Urinary bladder (tissue), 4 donors: ENCODE results near the gene OBSL1. TPM values are rescaled to one million over a fixed set of nuclear protein-coding genes. Genes with fewer than 3 reads are reported as not detected.

ENCODE experiments used
- DNase-seq: peaks from one replicate; pipeline ENCODE4 v3.0.0-alpha.2; 2015; ENCODE audit errors: extremely low spot score
- H3K27ac ChIP-seq: one replicate; pipeline ENCODE4 v1.5.1; 2013; ENCODE audit warnings: low read depth, mild to moderate bottlenecking, moderate library complexity
- H3K36me3 ChIP-seq: one replicate; pipeline ENCODE4 v1.6.1; 2013; ENCODE audit warnings: mild to moderate bottlenecking, moderate library complexity; ENCODE audit not compliant: insufficient read depth
- H3K4me1 ChIP-seq: one replicate; pipeline ENCODE4 v1.6.1; 2013; ENCODE audit warnings: mild to moderate bottlenecking, moderate library complexity; ENCODE audit not compliant: insufficient read depth
- H3K4me3 ChIP-seq: one replicate; pipeline ENCODE4 v1.5.1; 2013; ENCODE audit warnings: low read depth, low read length
- WGBS: extraction: QIAGEN DNeasy Blood & Tissue Kit; methylation state at CpG from one replicate; pipeline ENCODE4 v1.1.7; 2013; 5-methylcytosine and 5-hydroxymethylcytosine counted together
- polyA plus RNA-seq: library from polyadenylated mRNA; stranded (reverse); fragments of 200-250 nt; gene quantifications from one replicate; pipeline ENCODE4 v1.2.3, GENCODE V29; 2013
- total RNA-seq: library from RNA; depleted of rRNA; stranded (reverse); fragments of >200 nt; gene quantifications from one replicate; pipeline ENCODE4 v1.2.3, GENCODE V29; 2014
- donor health status: healthy with polysubstance abuse.
- donor health status: healthy.

OBSL1 gene
- total and polyA plus RNA-seq, 2 donors, result 43.5 to 67.9 TPM

DNA sequence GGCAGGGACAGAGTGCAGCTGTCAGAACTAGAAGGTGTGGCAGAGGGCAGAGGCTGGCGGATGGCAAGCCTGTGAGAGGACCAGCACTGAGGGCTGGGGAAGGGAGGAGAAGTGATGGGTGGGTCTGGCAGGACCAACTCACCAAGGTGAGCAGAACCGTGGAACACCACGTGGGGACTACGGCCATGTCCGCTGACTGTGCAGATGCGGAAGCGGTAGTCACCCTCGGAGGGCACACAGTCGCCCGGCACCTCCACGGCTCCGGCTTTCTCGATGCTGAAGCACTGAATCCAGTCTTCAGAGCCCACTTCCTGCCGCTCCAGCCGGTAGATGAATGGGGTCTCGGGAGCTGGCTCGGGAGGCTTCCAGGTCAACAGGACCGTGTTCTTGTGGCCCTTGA lies 4.2 kb downstream of the OBSL1 start:
- WGBS, result 92% methylated on average over 18 of the region's 18 CpGs
- no peak overlapping the region for H3K27ac ChIP-seq
- no peaks in the 10 kb centered on the region for H3K4me1 ChIP-seq
- H3K36me3 ChIP-seq, result no peaks in the 10 kb centered on the region
- no peak overlapping the region for H3K4me3 ChIP-seq
- no peak for DNase-seq

- WGBS, result 92% methylated on average over 11 of the region's 11 CpGs
- Histone ChIP-seq H3K4me3 (no peak overlapping the region), H3K27ac (no peak overlapping the region), H3K4me1 (no peaks in the 10 kb centered on the region), H3K36me3 (no peaks in the 10 kb centered on the region)
- DNase-seq, result no peak
Observed at GRCh38 chr2:219566640-219567039, 4.7 kb downstream of the OBSL1 start.

DNA sequence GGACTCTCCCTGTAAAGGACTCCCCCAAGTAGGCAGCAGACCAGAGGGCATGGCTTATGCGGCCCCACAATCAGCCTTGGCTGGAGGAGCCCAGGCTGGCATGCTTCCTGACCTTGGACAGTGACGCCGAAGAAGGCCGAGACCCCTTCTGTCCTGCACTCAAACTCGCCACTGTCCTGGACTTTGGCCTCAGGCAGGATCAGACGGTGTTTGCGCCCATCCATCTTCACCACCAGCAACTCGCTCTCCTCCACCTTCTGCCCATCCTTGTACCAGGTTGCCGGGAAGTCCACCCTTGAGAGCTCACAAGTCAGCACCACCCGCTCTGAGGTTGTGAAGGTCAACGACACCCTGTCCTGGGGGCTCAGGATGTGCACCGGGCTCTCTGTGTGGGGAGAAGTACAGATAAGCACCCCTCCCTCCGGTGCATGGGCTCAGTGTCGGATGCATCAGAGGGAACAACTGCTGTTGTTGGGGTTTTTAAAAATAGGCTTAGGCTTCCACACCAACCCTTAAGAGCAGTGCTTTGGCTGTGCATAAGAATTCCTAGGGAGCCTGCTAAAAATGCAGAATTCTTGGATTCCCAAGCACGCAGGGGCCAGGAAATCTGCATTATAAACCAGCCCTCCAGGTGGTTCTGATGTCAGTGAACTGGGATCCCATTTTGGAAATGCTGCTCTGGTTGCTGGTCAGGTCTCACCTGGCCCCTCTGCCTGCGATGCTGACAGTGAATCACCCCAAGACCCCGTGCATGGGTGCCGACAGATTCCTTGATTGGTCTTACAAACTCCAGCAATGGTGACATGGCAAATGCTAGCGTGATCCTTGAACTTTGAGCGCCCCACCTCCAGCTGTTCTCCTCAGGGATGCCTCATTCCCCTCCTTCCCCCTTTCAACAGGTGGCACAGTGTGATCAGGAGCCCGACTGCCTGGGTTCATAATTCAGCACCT lies 5.9 kb downstream of the OBSL1 start:
- Histone ChIP-seq H3K4me1 (no peaks in the 10 kb centered on the region), H3K4me3 (no peak overlapping the region), H3K27ac (no peak overlapping the region), H3K36me3 (no peaks in the 10 kb centered on the region)
- DNase-seq, result no peak
- whole genome bisulfite sequencing, result 82% methylated on average over 21 of the region's 21 CpGs

- WGBS, result 92% methylated on average over 20 of the region's 20 CpGs
- no peak overlapping the region for H3K4me3 ChIP-seq
- no peaks in the 10 kb centered on the region for H3K4me1 ChIP-seq
- DNase-seq, result no peak
- no peaks in the 10 kb centered on the region for H3K36me3 ChIP-seq
- H3K27ac ChIP-seq, result no peak overlapping the region
Observed at GRCh38 chr2:219563271-219563928, 7.9 kb downstream of the OBSL1 start.

GRCh38 chr2:219562049-219563020 lies 9.0 kb downstream of the OBSL1 start:
- Histone ChIP-seq H3K4me1 (no peaks in the 10 kb centered on the region), H3K4me3 (no peak overlapping the region), H3K36me3 (no peaks in the 10 kb centered on the region), H3K27ac (no peak overlapping the region)
- 83% methylated on average over 35 of the region's 35 CpGs for WGBS
- no peak for DNase-seq

- no peak overlapping the region for H3K4me3 ChIP-seq
- no peak for DNase-seq
- H3K36me3 ChIP-seq, result no peaks in the 10 kb centered on the region
Observed at GRCh38 chr2:219561179-219562048, 9.9 kb downstream of the OBSL1 start.

GRCh38 chr2:219560893-219561178 lies 10.5 kb downstream of the OBSL1 start:
- H3K36me3 ChIP-seq, result no peaks in the 10 kb centered on the region
- H3K27ac ChIP-seq, result no peak overlapping the region
- no peaks in the 10 kb centered on the region for H3K4me1 ChIP-seq
- 87% methylated on average over 3 of the region's 3 CpGs for WGBS
- H3K4me3 ChIP-seq, result no peak overlapping the region
- no peak for DNase-seq

More at GRCh38 chr2:219561179-219562048, 9.9 kb downstream of the OBSL1 start:
- Histone ChIP-seq H3K27ac (no peak overlapping the region), H3K4me1 (no peaks in the 10 kb centered on the region)
- WGBS, result 76% methylated on average over 24 of the region's 24 CpGs

GRCh38 chr2:219560037-219560892 lies 11.1 kb downstream of the OBSL1 start:
- Histone ChIP-seq H3K4me1 (no peaks in the 10 kb centered on the region), H3K36me3 (no peaks in the 10 kb centered on the region), H3K27ac (no peak overlapping the region), H3K4me3 (no peak overlapping the region)
- 32% methylated on average over 8 of the region's 8 CpGs for WGBS
- DNase-seq, result no peak

GRCh38 chr2:219559156-219559915 lies 12.0 kb downstream of the OBSL1 start:
- DNase-seq, result no peak
- H3K27ac ChIP-seq, result no peak overlapping the region
- no peaks in the 10 kb centered on the region for H3K4me1 ChIP-seq
- no peak overlapping the region for H3K4me3 ChIP-seq
- WGBS, result 94% methylated on average over 20 of the region's 20 CpGs
- no peaks in the 10 kb centered on the region for H3K36me3 ChIP-seq

GRCh38 chr2:219557791-219558785 lies 13.3 kb downstream of the OBSL1 start:
- H3K4me3 ChIP-seq, result no peak overlapping the region
- no peak for DNase-seq
- no peaks in the 10 kb centered on the region for H3K36me3 ChIP-seq
- WGBS, result 96% methylated on average over 25 of the region's 25 CpGs
- H3K27ac ChIP-seq, result no peak overlapping the region
- no peaks in the 10 kb centered on the region for H3K4me1 ChIP-seq

DNA sequence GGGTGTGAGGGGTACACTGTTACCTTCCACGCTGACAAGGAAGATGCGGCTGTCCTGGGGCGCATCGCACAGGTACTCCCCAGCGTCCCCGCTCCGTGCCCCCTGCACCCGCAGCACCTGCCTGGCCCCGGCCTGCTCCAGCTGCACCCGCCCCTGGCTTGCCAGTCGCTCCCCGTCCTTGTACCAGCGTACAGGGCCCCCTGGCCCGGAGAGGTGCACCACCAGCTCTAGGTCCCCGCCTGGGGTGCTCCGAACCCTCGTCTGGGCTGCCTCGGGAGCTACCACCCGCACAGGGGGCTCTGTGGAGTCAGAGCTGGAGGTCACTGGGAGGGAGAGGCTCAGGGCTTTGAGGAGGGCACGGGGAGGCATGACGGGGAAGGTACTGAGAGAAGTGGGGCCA lies 14.0 kb downstream of the OBSL1 start:
- no peak for DNase-seq
- Histone ChIP-seq H3K4me1 (no peaks in the 10 kb centered on the region), H3K27ac (no peak overlapping the region), H3K36me3 (no peaks in the 10 kb centered on the region), H3K4me3 (no peak overlapping the region)
- 94% methylated on average over 21 of the region's 21 CpGs for WGBS
